Omental fat pad (tissue), 4 donors: ENCODE measurements around the gene KCNIP3. TPM values are rescaled to one million over a fixed set of nuclear protein-coding genes. Genes with fewer than 3 reads are reported as not detected.

Experiments
- ATAC-seq: fragments of 150-250 bp; one replicate; pipeline ENCODE4 v1.9.1; 2016; ENCODE audit warnings: mild to moderate bottlenecking, moderate library complexity; ENCODE audit not compliant: low FRiP score
- DNase-seq: peaks from one replicate; pipeline ENCODE4 v3.0.0-alpha.2; 2019; ENCODE audit warnings: low spot score
- CTCF ChIP-seq, 3 donors: fragments of 450-650 bp; IDR thresholded peaks; one replicate each; pipeline ENCODE4 v1.5.1; 2016 to 2017; ENCODE audit warnings: antibody characterized with exemption in 3 of 3, mild to moderate bottlenecking in 3 of 3, moderate library complexity in 2 of 3
- total RNA-seq, 4 donors: library from RNA; depleted of rRNA; stranded (reverse); fragments of >200 nt; gene quantifications; one replicate each; pipeline ENCODE4 v1.1.0, GENCODE V29; 2016

KCNIP3 gene
- total RNA-seq, 4 donors from 2014 or later: 5.5 to 37.4 (median 7.1) TPM

- ATAC-seq (no peak), DNase-seq (no peak)
- no peak for TF ChIP-seq CTCF (IDR thresholded peaks at IDR 0.05)
Measured at GRCh38 chr2:95275601-95276243, 21.4 kb upstream of the KCNIP3 start.

- ATAC-seq (no peak), DNase-seq (no peak)
- no peak for TF ChIP-seq CTCF (IDR thresholded peaks at IDR 0.05)
Measured at GRCh38 chr2:95276244-95276887, 20.8 kb upstream of the KCNIP3 start.

DNA sequence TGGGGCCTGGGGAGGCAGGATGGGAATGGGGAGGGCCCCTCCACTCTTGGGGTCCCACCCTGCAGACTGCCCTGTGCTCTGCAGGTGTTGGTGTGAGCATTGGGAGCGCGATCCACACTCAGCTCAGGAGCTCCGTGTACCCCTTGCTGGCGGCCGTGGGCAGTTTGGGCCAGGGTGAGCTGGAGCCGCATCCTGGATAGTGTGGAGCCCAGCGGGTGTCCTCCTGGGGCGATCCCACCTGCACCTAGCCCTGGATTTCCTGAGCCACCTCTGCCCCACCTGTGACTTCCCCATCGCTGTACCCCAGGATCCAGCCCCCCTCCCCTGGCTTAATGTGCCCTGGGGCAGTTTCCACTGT, 20.3 kb upstream of the KCNIP3 start:
- DNase-seq (no peak), ATAC-seq (no peak)
- no peak for TF ChIP-seq CTCF (IDR thresholded peaks at IDR 0.05)

DNA sequence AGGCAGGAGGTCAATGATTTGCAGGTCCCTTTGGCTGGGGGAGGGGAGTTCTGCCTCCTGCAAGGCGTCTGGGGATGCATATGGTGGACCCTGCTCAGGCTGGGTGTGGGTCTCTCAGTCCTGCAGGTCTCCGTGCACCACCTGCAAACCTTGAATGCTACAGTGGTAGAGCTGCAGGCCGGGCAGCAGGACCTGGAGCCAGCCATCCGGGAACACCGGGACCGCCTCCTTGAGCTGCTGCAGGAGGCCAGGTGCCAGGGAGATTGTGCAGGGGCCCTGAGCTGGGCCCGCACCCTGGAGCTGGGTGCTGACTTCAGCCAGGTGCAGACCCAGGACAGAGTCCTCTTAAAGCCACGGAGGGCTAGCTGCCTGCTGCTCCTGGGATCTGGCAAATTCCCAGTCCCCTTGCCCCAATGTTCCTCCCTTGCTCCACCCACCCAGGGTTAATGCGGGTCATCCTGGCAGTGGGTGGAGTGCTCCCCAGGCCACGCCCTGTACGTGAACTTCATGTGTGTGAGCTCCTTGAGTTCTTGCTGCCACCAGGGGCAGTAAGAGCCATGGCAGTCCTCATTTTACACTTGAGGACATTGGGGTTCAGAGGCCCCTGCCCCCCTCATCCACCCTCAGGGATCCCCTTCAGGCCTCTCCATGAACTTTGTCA, 19.8 kb upstream of the KCNIP3 start:
- DNase-seq (no peak), ATAC-seq (no peak)
- TF ChIP-seq CTCF (IDR thresholded peaks at IDR 0.05): no peak

GRCh38 chr2:95278051-95278471, 19.1 kb upstream of the KCNIP3 start:
- DNase-seq (no peak), ATAC-seq (no peak)
- no peak for TF ChIP-seq CTCF (IDR thresholded peaks at IDR 0.05)

DNA sequence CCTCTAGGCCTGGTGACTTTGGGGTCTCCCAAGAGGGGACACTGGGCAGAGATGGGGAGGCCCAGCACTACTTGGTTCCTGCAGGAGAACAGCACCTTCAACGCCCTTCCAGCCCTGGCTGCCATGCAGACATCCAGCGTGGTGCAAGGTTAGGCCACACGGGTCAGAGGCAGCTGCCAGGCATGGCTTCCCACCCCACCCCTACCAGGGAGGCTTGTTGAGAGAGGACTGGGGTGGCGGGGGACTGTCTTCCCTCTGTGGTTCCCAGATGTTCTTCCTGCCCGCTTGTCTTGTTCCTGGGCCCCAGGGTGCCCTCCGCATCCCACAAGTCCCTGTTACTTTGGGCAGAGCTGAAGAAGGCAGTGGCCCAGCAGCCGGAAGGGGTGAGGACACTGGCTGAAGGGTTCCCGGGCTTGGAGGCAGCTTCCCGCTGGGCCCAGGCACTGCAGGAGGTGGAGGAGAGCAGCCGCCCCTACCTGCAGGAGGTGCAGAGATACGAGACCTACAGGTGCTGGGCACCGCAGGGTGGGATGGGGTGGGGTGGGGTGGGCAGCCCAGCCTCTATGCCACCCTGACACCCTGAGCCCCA, 18.4 kb upstream of the KCNIP3 start:
- DNase-seq: no peak

More for the DNA sequence above, 18.4 kb upstream of the KCNIP3 start:
- ATAC-seq: no peak
- TF ChIP-seq CTCF (IDR thresholded peaks at IDR 0.05): no peak
